ENCODE measurements around the gene PDXP.
A peak's percentile ranks its signal among the peaks of the same experiment; 100 is the strongest.

PDXP gene

DNA sequence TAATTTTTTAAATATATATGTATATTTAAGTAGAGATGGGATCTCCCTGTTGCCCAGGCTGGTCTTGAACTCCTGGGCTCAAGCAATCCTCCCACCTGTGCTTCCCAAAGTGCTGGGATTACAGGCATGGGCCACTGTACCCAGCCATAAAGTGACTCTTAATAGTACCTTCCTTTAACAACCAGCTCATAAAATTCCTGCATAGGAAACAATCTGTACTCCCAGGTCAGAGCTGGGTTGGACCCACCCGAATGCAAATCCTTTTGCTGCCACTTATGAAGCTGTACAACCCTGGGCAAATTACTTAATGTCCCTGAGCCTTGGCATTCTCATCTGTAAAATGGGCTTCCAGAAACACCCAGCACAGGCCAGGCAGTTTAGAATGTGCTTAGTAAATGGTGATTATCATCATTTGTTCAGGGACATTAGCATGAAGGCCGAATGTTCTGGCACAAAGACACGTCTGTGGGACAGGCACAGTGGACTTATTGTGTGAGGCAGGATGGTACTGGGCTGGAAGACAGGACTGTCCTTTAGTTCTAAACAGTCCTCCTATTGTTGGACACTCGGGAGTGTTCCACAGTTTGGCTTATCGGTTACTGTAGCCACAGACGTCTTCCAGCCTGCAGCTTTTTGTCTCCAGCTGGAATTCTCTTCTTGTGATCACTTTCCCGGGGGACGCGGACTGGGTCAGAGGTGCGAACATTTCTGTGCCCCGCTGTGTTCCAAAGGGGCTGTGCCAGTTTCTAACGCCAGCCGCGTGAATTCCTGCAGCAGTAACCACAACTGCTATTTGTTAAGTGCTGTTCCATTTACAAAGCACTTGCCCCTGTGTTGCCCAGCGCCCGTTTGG is 6.0 kb downstream of the PDXP start:
- TF ChIP-seq ZNF274 (IDR thresholded peaks at IDR 0.05; ENCODE audit: low read depth, low read length): no peak

DNA sequence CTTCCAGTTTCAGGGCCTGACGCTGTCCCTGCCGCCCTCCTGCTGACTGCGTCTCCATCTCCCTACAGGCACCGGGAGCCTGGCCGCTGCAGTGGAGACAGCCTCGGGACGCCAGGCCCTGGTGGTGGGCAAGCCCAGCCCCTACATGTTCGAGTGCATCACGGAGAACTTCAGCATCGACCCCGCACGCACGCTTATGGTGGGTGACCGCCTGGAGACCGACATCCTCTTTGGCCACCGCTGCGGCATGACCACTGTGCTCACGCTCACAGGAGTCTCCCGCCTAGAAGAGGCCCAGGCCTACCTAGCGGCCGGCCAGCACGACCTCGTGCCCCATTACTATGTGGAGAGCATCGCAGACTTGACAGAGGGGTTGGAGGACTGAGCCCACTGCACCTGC is 7.0 kb downstream of the PDXP start:
- no peak for TF ChIP-seq ZNF274 (IDR thresholded peaks at IDR 0.05; ENCODE audit: low read depth, low read length)

More for the DNA sequence above, 6.0 kb downstream of the PDXP start:
- no peak overlapping the region for H3K4me3 ChIP-seq (ENCODE audit: low read length)

DNA sequence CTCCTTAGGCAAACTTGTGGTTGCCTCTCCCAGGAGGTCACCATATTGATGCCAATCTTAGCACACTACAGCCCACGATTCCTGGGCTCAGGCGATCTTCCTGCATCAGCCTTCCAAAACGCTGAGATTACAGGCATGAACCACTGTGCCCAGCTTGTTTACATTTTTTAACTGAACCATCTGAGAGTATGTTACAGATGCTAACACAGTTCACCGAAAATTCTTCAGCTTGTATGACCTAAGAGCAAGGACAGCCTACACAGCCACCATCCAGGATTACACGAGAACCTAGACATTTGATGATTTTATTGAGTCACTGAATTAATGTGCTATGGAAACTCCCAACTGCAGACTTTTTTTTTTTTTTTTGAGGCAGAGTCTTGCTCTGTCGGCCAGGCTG is 11.1 kb downstream of the PDXP start:
- no peak overlapping the region for H3K4me3 ChIP-seq (ENCODE audit: low read length)
- no peak for TF ChIP-seq ZNF274 (IDR thresholded peaks at IDR 0.05; ENCODE audit: low read depth, low read length)

More for the DNA sequence above, 7.0 kb downstream of the PDXP start:
- H3K4me3 ChIP-seq (ENCODE audit: low read length): no peak overlapping the region

DNA sequence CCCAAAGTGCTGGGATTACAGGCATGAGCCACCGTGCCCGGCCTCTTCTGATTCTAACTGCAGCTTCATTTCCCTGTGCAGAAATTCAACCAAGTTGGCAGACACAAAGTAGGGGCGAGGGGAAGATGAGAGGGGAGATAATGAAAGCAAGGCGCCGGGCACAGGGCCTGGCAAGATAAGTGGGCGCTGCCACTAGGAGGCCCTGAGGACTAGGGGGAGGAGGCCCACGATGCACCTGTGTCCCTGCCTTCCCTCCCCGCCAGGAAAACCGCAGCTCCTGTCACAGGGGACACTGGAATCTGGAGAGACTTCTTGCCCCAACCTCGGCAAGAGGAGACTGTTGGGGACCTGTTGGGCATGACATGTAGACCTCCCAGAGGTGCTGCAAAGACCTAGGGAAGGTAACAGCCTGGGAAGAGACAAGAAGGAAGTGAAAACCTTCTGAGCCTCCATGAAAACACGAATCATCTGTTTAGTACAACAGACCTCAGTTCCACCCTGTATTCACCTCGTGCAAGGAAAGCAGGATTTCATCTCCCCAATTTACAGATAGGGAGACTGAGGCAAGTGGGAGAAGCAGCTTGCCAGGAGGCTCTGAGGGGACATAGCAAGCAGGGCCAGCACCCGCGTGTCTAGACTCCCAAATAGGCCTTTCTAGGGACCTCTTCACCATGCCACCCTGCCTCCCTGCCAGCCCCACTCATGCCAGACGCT is 13.8 kb downstream of the PDXP start:
- H3K4me3 ChIP-seq (ENCODE audit: low read length): no peak overlapping the region
- TF ChIP-seq ZNF274 (IDR thresholded peaks at IDR 0.05; ENCODE audit: low read depth, low read length): no peak

DNA sequence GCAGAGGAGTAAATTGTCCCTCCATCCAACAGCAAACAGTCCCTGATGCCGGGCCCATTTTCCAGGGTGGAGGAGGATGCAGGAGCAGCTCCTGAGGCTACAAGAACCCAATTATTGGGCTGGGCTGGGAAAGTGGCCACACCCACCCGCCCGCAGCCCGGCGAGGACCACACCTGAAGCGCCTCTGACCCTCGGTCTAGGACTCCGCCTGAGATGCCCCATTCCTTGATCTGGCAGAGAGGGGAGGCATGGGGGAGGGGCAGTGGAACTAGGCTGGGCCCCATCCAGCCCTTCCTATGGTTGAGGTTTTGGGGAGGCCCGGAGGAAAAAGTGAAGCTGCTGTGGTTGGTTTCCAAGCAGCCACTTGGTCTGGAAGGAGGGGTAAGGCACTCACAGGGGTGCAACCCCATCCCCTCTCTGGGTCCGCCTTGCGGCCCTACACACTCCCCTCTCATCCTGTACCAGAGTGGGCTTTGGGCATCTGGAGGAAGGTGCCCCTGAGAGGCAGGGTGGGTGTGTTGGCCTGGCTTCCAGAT is 14.5 kb downstream of the PDXP start:
- no peak overlapping the region for H3K4me3 ChIP-seq (ENCODE audit: low read length)
- no peak for TF ChIP-seq ZNF274 (IDR thresholded peaks at IDR 0.05; ENCODE audit: low read depth, low read length)

DNA sequence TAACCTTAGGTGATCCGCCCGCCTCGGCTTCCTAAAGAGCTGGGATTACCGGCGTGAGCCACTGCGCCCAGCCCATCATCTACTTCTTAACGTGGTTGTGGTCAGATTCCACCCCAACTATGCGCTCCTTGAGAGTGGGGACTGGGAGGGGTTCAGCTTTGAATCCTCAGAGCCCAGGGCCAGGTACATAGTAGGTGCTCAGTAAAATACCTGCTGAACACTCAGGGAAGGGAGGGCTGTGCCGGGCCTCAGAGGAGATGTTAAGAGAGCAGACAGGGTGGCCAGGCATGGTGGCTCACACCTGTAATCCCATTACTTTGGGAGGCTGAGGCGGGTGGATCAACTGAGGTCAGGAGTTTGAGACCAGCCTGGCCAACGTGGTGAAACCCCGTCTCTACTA is 15.7 kb downstream of the PDXP start:
- TF ChIP-seq ZNF274 (IDR thresholded peaks at IDR 0.05; ENCODE audit: low read depth, low read length): no peak
- no peak overlapping the region for H3K4me3 ChIP-seq (ENCODE audit: low read length)

DNA sequence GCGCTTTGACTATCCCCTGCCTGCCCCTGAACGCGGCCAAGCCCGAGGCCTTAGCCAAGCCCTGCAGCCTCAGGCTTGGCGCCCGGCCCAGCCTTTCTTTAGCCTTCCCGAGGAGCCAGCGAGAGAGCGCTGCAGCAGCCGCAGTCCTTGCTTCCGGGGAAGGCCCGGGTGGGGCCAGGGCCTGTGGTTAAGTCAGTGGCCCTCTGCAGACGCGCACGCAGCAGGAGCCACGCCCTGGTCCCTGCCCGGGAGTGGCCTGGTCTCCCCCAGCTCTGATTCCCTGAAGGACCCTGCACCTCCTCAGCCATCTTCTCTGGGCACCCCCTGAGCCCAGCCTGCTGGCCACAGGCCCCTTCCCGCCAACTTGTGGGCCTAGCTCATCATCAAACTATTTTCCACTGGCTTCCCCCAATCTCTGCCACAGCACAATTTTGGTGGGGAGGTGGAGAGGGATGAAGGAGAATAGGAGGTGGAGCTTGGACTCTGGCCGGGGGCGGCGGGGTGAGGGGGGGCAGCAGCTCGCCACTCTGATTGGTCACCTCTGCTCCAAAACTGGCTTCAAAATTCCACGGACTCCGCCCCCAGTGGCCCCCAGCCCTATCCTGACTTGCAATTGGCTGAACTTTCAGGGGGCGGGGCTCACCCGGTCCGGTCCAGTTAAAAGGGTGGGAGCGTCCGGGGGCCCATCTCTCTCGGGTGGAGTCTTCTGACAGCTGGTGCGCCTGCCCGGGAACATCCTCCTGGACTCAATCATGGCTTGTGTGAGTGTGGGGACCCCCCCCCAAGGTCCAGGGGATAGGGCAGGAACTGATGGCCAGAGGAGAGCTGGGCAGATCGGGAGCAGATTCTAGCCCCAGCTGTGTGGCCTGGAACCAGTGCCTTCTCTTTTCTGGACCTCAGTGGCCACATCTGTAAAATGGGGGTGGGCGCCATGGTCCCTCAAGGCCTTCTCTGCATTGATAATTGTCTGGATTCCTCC is 16.7 kb downstream of the PDXP start, which contains the start of gene LGALS1:
Gene LGALS1 (plus strand): TSS at position 686 of the 979 bp plus-strand sequence. CDS start 67 bp downstream, at position 753.
- peak within 1 kb of the TSS; percentile 57 for H3K4me3 ChIP-seq (ENCODE audit: low read length)
- no peak for TF ChIP-seq ZNF274 (IDR thresholded peaks at IDR 0.05; ENCODE audit: low read depth, low read length)

DNA sequence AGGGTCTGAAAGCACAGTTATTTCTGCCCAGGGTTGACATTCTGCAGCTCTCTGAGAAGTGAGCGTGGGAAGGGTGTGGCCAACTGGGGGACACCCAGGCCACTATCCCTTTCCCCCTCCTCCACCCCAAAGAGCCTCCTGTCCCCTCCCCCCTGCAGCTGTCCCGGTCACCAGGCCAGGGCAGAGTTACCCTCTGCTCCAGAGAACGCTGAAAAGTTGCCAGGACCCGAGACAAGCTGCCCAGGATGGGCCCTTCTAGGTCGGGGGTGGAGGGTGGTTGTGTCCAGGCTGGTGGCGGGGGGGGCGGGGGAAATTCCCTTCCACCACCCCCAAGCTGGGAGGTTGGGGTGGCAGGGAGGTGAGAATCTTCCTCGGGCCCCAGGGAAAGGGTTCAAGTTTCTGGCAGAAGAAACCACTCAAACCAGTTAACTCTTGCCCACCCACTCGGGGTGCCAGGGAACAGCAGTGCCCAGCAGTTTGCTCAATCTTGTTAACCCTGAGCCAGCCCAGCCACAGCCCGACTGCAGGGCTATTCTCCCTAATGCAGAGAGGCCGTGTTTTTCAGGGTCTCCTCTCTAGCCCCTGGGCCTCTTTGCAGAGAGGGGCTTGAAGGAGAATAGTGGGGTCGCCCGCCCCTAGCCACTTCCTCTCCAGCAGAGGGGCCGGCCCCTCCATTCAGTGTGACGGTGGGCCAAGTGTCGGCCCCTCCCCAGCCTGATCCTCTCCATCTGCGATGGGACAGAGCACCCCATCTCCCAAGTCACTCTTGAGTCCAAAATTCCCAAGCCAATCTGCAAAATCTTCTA is 17.6 kb downstream of the PDXP start:
- no peak for TF ChIP-seq ZNF274 (IDR thresholded peaks at IDR 0.05; ENCODE audit: low read depth, low read length)
- peak overlapping the region; percentile 57 for H3K4me3 ChIP-seq (ENCODE audit: low read length)

DNA sequence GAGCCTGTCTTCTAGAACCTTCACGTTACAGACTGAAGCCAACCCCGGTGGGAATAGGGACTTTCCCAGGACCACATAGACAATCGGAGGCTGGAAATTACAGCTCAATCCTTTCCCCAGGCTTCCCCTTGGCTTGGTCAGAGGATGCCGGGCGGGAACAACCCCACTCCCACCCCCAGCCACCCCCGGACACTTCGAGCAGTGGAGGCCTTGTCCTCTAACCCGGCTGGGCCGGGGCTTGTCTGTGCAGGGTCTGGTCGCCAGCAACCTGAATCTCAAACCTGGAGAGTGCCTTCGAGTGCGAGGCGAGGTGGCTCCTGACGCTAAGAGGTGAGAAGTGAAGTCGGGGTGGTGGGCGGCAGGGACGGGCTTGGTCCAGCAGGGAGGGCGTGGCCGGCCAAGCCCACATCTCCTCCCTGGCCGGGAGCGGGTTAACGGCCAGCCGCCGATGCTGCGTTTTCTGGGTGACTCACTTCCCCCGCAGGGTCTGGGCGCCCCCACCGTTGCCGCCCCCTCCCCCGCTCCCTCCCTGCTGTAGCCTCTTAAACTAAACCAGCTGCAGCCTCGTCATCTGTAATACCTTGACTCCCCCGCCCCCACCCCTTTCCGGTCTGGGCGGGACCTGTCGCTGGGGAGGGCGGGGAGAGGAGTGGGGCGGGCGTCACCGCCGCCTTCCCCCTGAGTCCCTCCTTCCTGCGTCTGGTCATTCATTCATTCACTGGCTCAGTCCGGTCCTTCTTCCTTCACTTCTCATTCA is 18.4 kb downstream of the PDXP start:
- TF ChIP-seq ZNF274 (IDR thresholded peaks at IDR 0.05; ENCODE audit: low read depth, low read length): no peak
- peak overlapping the region; percentile 57 for H3K4me3 ChIP-seq (ENCODE audit: low read length)

DNA sequence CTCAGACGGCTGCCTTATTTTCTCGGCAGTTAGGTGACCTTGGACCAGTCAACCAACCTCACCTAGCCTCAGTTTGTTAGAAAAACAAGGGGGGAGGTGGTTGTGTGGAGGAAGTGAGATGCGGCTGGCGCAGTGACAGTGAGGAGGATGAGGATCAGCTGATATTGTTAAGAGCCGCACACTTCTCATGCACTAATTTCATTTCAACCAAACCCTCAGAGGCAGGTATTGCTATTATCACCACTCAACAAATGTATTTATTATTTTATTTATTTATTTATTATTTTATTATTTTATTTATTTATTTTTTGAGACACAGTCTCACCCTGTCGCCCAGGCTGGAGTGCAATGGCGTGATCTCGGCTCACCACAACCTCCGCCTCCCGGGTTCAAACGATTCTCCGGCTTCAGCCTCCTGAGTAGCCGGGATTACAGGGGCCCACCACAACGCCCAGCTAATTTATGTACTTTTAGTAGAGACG is 19.0 kb downstream of the PDXP start:
- peak overlapping the region; percentile 43; the same call in 1 of the 2 replicates for H3K4me3 ChIP-seq (ENCODE audit: low read length)
- TF ChIP-seq ZNF274 (IDR thresholded peaks at IDR 0.05; ENCODE audit: low read depth, low read length): no peak

DNA sequence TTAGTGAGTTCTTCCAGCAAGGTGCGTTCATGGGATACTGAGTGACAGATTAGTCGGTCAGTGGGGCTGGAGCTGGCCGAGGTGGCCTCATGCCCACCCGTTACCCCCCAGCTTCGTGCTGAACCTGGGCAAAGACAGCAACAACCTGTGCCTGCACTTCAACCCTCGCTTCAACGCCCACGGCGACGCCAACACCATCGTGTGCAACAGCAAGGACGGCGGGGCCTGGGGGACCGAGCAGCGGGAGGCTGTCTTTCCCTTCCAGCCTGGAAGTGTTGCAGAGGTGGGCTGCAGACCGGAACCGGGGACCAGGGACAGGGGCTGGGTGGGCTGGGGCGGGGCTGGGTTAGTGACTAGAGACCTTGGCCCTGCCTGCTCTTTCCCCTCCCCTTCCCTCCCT is 19.8 kb downstream of the PDXP start:
- TF ChIP-seq ZNF274 (IDR thresholded peaks at IDR 0.05; ENCODE audit: low read depth, low read length): no peak
- H3K4me3 ChIP-seq (ENCODE audit: low read length): no peak overlapping the region

DNA sequence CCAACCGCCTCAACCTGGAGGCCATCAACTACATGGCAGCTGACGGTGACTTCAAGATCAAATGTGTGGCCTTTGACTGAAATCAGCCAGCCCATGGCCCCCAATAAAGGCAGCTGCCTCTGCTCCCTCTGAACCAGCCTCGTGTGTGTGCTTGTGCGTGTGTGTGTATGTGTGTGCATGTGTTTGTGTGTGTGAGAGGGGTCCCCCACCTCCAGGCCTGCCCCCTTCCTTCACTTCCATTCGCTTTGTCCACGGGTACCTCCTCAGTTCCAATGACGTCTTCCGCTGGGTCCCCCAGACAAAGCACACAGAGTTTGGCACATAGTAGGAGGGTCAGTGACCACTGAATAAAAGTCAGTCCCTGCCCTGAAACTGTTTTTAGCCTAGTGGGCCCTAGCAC is 21.1 kb downstream of the PDXP start:
- H3K4me3 ChIP-seq (ENCODE audit: low read length): no peak overlapping the region
- no peak for TF ChIP-seq ZNF274 (IDR thresholded peaks at IDR 0.05; ENCODE audit: low read depth, low read length)
